Measurements from ENCODE around the gene TSKU. TPM values are rescaled to one million over a fixed set of nuclear protein-coding genes. Genes with fewer than 3 reads are reported as not detected.

The TSKU gene
- total and polyA plus RNA-seq, 2 experiments from 2014 or later, result 61.9 to 81.9 TPM

- DNase-seq (ENCODE audit: low spot score), result no peak
- H3K36me3 ChIP-seq (replicated peaks; ENCODE audit: insufficient read depth, low read depth), result no peaks in the 10 kb centered on the region
- H3K4me1 ChIP-seq (ENCODE audit: insufficient read depth), result peaks cover 35% of the 10 kb centered on the region
- H3K9me3 ChIP-seq (ENCODE audit: low read depth), result no peaks in the 10 kb centered on the region
- no peak for TF ChIP-seq EZH2 (IDR thresholded peaks at IDR 0.05; ENCODE audit: borderline replicate concordance)
- TF ChIP-seq CTCF (IDR thresholded peaks at IDR 0.05; ENCODE audit: poor library complexity), result no peak
- TF ChIP-seq EZH2phosphoT487 (IDR thresholded peaks at IDR 0.05; ENCODE audit: low read depth, severe bottlenecking, unreplicated experiment), result no peak
- H2AFZ ChIP-seq, result no peak overlapping the region
- no peaks in the 10 kb centered on the region for H3K27me3 ChIP-seq
- H3K4me2 ChIP-seq, result peak overlapping the region; percentile 13
- peak overlapping the region; percentile 45 for H3K27ac ChIP-seq
- no peak overlapping the region for H3K4me3 ChIP-seq
- H3K79me2 ChIP-seq, result peaks cover 15% of the 10 kb centered on the region
- peaks cover 13% of the 10 kb centered on the region for H4K20me1 ChIP-seq (ENCODE audit: insufficient read depth, poor library complexity, severe bottlenecking)
- WGBS (ENCODE audit: low lambda C conversion rate, missing lambda C conversion rate), result 40% methylated on average over 2 of the region's 2 CpGs
- no peaks in the 10 kb centered on the region for H3K9me2 ChIP-seq (replicated peaks; ENCODE audit: insufficient read depth)
Measured at GRCh38 chr11:76801225-76801624, 18.1 kb downstream of the TSKU start.

- no peaks in the 10 kb centered on the region for H3K36me3 ChIP-seq (replicated peaks; ENCODE audit: insufficient read depth, low read depth)
- TF ChIP-seq EZH2 (IDR thresholded peaks at IDR 0.05; ENCODE audit: borderline replicate concordance), result no peak
- no peak for TF ChIP-seq EZH2phosphoT487 (IDR thresholded peaks at IDR 0.05; ENCODE audit: low read depth, severe bottlenecking, unreplicated experiment)
- no peak for TF ChIP-seq CTCF (IDR thresholded peaks at IDR 0.05; ENCODE audit: poor library complexity)
- H2AFZ ChIP-seq, result no peak overlapping the region
- H3K4me3 ChIP-seq, result no peak overlapping the region
- peaks cover 9% of the 10 kb centered on the region for H4K20me1 ChIP-seq (ENCODE audit: insufficient read depth, poor library complexity, severe bottlenecking)
- H3K4me1 ChIP-seq (ENCODE audit: insufficient read depth), result peaks cover 35% of the 10 kb centered on the region
- H3K27me3 ChIP-seq, result no peaks in the 10 kb centered on the region
- no peak for DNase-seq (ENCODE audit: low spot score)
- 12% methylated on average over 2 of the region's 2 CpGs for WGBS (ENCODE audit: low lambda C conversion rate, missing lambda C conversion rate)
- peaks cover 10% of the 10 kb centered on the region for H3K79me2 ChIP-seq
- H3K27ac ChIP-seq, result peak overlapping the region; percentile 45
- peak overlapping the region; percentile 13 for H3K4me2 ChIP-seq
- H3K9me2 ChIP-seq (replicated peaks; ENCODE audit: insufficient read depth), result no peaks in the 10 kb centered on the region
- H3K9me3 ChIP-seq (ENCODE audit: low read depth), result no peaks in the 10 kb centered on the region
Measured at GRCh38 chr11:76801736-76802135, 18.6 kb downstream of the TSKU start.

GRCh38 chr11:76802151-76802550 is 19.0 kb downstream of the TSKU start:
- Histone ChIP-seq H3K27ac (peak overlapping the region; percentile 46), H3K4me2 (peak overlapping the region; percentile 34), H3K27me3 (no peaks in the 10 kb centered on the region), H3K9me2 (replicated peaks; ENCODE audit: insufficient read depth) (no peaks in the 10 kb centered on the region), H2AFZ (no peak overlapping the region), H3K4me1 (ENCODE audit: insufficient read depth) (peaks cover 35% of the 10 kb centered on the region), H4K20me1 (ENCODE audit: insufficient read depth, poor library complexity, severe bottlenecking) (peaks cover 9% of the 10 kb centered on the region), H3K79me2 (peaks cover 6% of the 10 kb centered on the region), H3K36me3 (replicated peaks; ENCODE audit: insufficient read depth, low read depth) (no peaks in the 10 kb centered on the region), H3K9me3 (ENCODE audit: low read depth) (no peaks in the 10 kb centered on the region), H3K4me3 (no peak overlapping the region)
- TF ChIP-seq CTCF (IDR thresholded peaks at IDR 0.05; ENCODE audit: poor library complexity) (no peak), EZH2phosphoT487 (IDR thresholded peaks at IDR 0.05; ENCODE audit: low read depth, severe bottlenecking, unreplicated experiment) (no peak)
- DNase-seq (ENCODE audit: low spot score), result no peak
- 80% methylated on average over 3 of the region's 3 CpGs for WGBS (ENCODE audit: low lambda C conversion rate, missing lambda C conversion rate)

- Histone ChIP-seq H3K4me1 (ENCODE audit: insufficient read depth) (peaks cover 35% of the 10 kb centered on the region), H3K27me3 (no peaks in the 10 kb centered on the region), H3K4me2 (peak overlapping the region; percentile 34), H3K79me2 (peaks cover 4% of the 10 kb centered on the region), H3K27ac (peak overlapping the region; percentile 46), H3K36me3 (replicated peaks; ENCODE audit: insufficient read depth, low read depth) (no peaks in the 10 kb centered on the region), H4K20me1 (ENCODE audit: insufficient read depth, poor library complexity, severe bottlenecking) (peaks cover 8% of the 10 kb centered on the region), H3K9me3 (ENCODE audit: low read depth) (no peaks in the 10 kb centered on the region), H3K4me3 (no peak overlapping the region), H2AFZ (no peak overlapping the region), H3K9me2 (replicated peaks; ENCODE audit: insufficient read depth) (no peaks in the 10 kb centered on the region)
- TF ChIP-seq EZH2 (IDR thresholded peaks at IDR 0.05; ENCODE audit: borderline replicate concordance) (no peak), EZH2phosphoT487 (IDR thresholded peaks at IDR 0.05; ENCODE audit: low read depth, severe bottlenecking, unreplicated experiment) (no peak), CTCF (IDR thresholded peaks at IDR 0.05; ENCODE audit: poor library complexity) (no peak)
- no peak for DNase-seq (ENCODE audit: low spot score)
- 53% methylated on average over 4 of the region's 4 CpGs for WGBS (ENCODE audit: low lambda C conversion rate, missing lambda C conversion rate)
Measured at GRCh38 chr11:76802621-76803020, 19.5 kb downstream of the TSKU start.

Data from hepatocyte (in vitro differentiated cells).